GM19240 (cell line): ENCODE data around the gene TSPY4.
"Not testable (repeated sequence)": the region's sequence is repeated elsewhere in the genome, so short reads cannot be mapped to it uniquely, and the experiment has no call there.

Experiments used
- DNase-seq: peaks from one replicate; pipeline ENCODE4 v3.0.0; 2011; ENCODE audit warnings: low spot score; ENCODE audit not compliant: insufficient read length

TSPY4 gene

GRCh38 chrY:9337164-9337563 is at the start of gene TSPY4:
Gene TSPY4 (plus strand): TSS chrY:9337464. CDS start chrY:9337510, 46 bp downstream.
- DNase-seq: not testable (repeated sequence)

GRCh38 chrY:9320996-9321395 is 16.3 kb upstream of the TSPY4 start:
- DNase-seq: no peak

GRCh38 chrY:9357497-9357896 is 20.2 kb downstream of the TSPY4 start, which contains the start of gene TSPY8:
Gene TSPY8 (plus strand): TSS chrY:9357797. CDS start chrY:9357843, 46 bp downstream.
- DNase-seq: not testable (repeated sequence)
